GM12873 (cell line): ENCODE results near the gene KRT84.

Experiments used
- TF ChIP-seq, protein P1 (sequence below): IDR thresholded peaks from 2 replicates; pipeline ENCODE4 v1.5.1; 2012; ENCODE audit warnings: low read depth, mild to moderate bottlenecking, moderate library complexity, low read length, control low read depth; ENCODE audit not compliant: insufficient read depth; ENCODE audit errors: missing control alignments

KRT84 gene

DNA sequence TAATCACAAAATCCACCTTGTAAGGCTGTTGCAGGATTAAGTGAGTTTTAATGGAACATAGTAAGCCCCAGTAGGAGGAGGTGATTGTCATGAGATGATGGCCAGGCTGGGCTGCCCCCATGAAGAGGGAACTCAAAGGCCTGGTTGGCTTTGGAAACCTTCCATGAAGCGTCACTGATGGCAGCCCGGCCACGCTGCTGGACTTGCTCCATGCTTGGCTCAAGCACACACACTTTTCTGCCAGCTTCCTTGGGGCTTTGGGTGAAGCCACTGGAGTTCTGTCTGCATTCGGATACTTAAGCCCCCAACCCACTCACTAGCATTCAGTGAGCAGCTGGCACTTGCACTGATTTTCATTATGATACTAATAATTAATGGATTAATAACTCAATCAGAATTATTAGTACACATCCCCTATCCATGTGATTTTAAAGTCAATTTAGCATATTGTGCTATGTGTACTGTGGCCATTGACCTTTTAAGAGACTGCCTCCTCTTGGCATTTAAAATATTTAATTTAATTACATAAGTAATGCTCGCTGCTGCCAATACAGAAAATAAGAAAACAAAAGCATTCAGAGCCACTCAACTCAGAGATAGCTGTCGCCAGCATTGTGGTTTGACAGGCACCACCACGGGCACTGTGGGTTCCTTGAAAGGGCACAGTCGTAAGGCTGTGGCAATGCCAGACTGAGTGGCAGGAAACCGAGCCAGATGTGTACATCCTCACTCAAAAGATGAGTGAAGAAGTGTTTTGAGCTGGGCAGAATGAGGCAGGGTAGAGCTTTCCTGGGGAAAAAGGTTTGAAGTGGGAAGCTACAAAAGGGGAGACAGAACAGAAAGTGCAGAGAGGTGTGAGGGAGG is 34.0 kb downstream of the KRT84 start:
- TF ChIP-seq, protein P1, sequence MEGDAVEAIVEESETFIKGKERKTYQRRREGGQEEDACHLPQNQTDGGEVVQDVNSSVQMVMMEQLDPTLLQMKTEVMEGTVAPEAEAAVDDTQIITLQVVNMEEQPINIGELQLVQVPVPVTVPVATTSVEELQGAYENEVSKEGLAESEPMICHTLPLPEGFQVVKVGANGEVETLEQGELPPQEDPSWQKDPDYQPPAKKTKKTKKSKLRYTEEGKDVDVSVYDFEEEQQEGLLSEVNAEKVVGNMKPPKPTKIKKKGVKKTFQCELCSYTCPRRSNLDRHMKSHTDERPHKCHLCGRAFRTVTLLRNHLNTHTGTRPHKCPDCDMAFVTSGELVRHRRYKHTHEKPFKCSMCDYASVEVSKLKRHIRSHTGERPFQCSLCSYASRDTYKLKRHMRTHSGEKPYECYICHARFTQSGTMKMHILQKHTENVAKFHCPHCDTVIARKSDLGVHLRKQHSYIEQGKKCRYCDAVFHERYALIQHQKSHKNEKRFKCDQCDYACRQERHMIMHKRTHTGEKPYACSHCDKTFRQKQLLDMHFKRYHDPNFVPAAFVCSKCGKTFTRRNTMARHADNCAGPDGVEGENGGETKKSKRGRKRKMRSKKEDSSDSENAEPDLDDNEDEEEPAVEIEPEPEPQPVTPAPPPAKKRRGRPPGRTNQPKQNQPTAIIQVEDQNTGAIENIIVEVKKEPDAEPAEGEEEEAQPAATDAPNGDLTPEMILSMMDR, result no peak

GRCh38 chr12:52350786-52351185 is 34.7 kb downstream of the KRT84 start:
- TF ChIP-seq, protein P1, result no peak

DNA sequence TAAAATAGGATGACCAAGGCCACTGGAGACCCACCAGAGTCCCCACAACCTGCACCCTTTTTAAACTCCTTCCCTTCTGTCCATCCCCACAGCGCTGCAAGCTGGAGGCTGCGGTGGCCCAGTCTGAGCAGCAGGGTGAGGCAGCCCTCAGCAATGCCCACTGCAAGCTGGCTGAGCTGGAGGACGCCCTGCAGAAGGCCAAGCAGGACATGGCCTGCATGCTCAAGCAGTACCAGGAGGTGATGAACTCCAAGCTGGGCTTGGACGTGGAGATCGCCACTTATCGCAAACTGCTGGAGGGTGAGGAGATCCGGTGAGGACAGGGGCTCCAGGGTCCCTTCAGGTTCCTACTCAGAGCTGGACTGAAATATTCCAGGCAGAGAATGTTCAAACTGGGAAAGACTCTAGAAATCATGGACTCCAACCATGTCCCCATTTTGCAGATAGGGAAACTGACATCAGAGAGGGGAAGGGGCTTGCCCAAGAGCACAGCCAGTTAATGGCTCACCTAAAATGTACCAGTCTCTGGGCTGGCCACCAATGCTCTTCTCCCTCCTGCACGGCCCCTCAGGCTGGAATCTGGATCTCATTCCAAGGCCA is 35.3 kb downstream of the KRT84 start:
- TF ChIP-seq, protein P1, result no peak

- TF ChIP-seq, protein P1, result no peak
Measured at GRCh38 chr12:52349196-52349595, 36.3 kb downstream of the KRT84 start.

GRCh38 chr12:52347551-52348510 is 37.6 kb downstream of the KRT84 start:
- TF ChIP-seq, protein P1, result no peak

DNA sequence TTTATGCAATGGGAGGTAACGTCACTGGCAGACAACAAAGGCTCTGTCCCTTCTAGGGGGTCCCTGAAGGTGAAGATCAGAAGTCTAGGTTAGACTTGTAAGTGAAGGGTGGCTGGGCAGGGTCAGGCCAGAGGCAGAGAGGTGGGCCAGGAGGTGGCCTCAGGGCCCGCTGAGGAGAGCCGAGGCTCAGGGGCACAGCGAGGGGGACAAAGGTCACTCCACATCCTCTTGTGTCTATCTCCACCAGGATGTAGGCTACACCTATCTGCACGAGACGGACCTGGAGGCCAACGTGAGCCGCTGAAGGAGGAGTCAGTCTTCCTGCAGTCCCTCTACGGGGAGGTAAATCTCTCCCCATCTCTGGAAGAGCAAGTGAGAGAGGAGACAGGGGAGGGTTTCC is 38.4 kb downstream of the KRT84 start:
- TF ChIP-seq, protein P1, result no peak
